Activated gamma-delta T cell treated with Interleukin-2 at 50 U/mL for 16 hours (primary cell): ENCODE measurements around the gene KRTAP7-1.
A peak's percentile ranks its signal among the peaks of the same experiment; 100 is the strongest.

Experiments used
- DNase-seq: peaks from one replicate; pipeline ENCODE4 v3.0.0-alpha.2; 2020

The KRTAP7-1 gene

GRCh38 chr21:30829659-30830058 is at the start of gene KRTAP7-1:
KRTAP7-1 (minus strand) TSS chr21:30829759; CDS start chr21:30829698, 61 bp downstream.
- DNase-seq, result no peak

GRCh38 chr21:30874526-30874925 is 45.0 kb upstream of the KRTAP7-1 start:
- DNase-seq, result no peak

GRCh38 chr21:30847627-30848500 is 18.3 kb upstream of the KRTAP7-1 start:
- no peak for DNase-seq

GRCh38 chr21:30842990-30843389 is 13.4 kb upstream of the KRTAP7-1 start:
- DNase-seq, result no peak

- peak; percentile 4 for DNase-seq
These were observed 9.7 kb upstream of the KRTAP7-1 start for GRCh38 chr21:30839304-30839703.

- no peak for DNase-seq
These were observed 9.0 kb upstream of the KRTAP7-1 start for GRCh38 chr21:30838536-30838935.

GRCh38 chr21:30831194-30831765 is 1.7 kb upstream of the KRTAP7-1 start:
- DNase-seq, result peak; percentile 26

GRCh38 chr21:30818837-30819610 is 10.5 kb downstream of the KRTAP7-1 start:
- DNase-seq, result no peak

GRCh38 chr21:30813174-30813573 is 16.4 kb downstream of the KRTAP7-1 start, which contains the start of gene KRTAP8-1:
KRTAP8-1 (minus strand) TSS chr21:30813274; CDS start chr21:30813220, 54 bp downstream.
- no peak for DNase-seq

GRCh38 chr21:30800605-30801004 is 29.0 kb downstream of the KRTAP7-1 start:
- no peak for DNase-seq

GRCh38 chr21:30793581-30794314 is 35.8 kb downstream of the KRTAP7-1 start:
- DNase-seq, result no peak

GRCh38 chr21:30779249-30779648 is 50.3 kb downstream of the KRTAP7-1 start:
- DNase-seq, result no peak
